Measurements from ENCODE around the gene ABCA4.

- TF ChIP-seq CTCF (conservative IDR thresholded peaks at IDR 0.05; ENCODE audit: low read depth, low read length) (no peak), EZH2 (IDR thresholded peaks at IDR 0.05; ENCODE audit: low read length, unreplicated experiment) (no peak)
These were observed 52.6 kb downstream of the ABCA4 start for GRCh38 chr1:94068096-94068998.
